HepG2 (cell line): ENCODE measurements around the gene CAPN9. TPM values are rescaled to one million over a fixed set of nuclear protein-coding genes. Genes with fewer than 3 reads are reported as not detected.

Experiments
- AGO1 ChIP-seq: fragments of 200-400 bp; formaldehyde crosslinking; IDR thresholded peaks from 2 replicates; pipeline ENCODE4 v1.6.1; 2017; ENCODE audit warnings: mild to moderate bottlenecking, low read depth, low read length, moderate library complexity; ENCODE audit not compliant: poor library complexity, severe bottlenecking
- ATF1 ChIP-seq: IDR thresholded peaks from 2 replicates; pipeline ENCODE4 v1.6.1; 2016; ENCODE audit warnings: mild to moderate bottlenecking, control low read depth
- CBX5 ChIP-seq: sonication (generic); formaldehyde crosslinking; IDR thresholded peaks from 2 replicates; pipeline ENCODE4 v1.4.0; 2020; ENCODE audit warnings: missing genetic modification reagents, borderline replicate concordance
- FOXK1 ChIP-seq: sonication (generic); formaldehyde crosslinking; IDR thresholded peaks from 2 replicates; pipeline ENCODE4 v1.4.0; 2020; ENCODE audit warnings: low read depth, missing genetic modification reagents, borderline replicate concordance
- KLF16 ChIP-seq, 2 experiments: sonication (generic) in 1 of 2; formaldehyde crosslinking in 1 of 2; IDR thresholded peaks; 2 replicates each; pipeline versions ENCODE4 v1.6.1 to v1.8.0; 2016 to 2023; ENCODE audit warnings: missing genetic modification reagents in 2 of 2, missing compliant biosample characterization in 1 of 2
- MAFG ChIP-seq: sonication (generic); formaldehyde crosslinking; IDR thresholded peaks from 2 replicates; pipeline ENCODE4 v1.5.1; 2020; ENCODE audit warnings: mild to moderate bottlenecking, missing genetic modification reagents
- MZF1 ChIP-seq: sonication (generic); formaldehyde crosslinking; IDR thresholded peaks from 2 replicates; pipeline ENCODE4 v1.8.1; 2023; ENCODE audit warnings: mild to moderate bottlenecking, missing genetic modification reagents, borderline replicate concordance
- NFE2 ChIP-seq: sonication (generic); formaldehyde crosslinking; IDR thresholded peaks from 2 replicates; pipeline ENCODE4 v1.4.0; 2020; ENCODE audit warnings: missing genetic modification reagents
- POGZ ChIP-seq: sonication (generic); formaldehyde crosslinking; IDR thresholded peaks from 2 replicates; pipeline ENCODE4 v1.4.0; 2020; ENCODE audit warnings: mild to moderate bottlenecking, missing genetic modification reagents
- RFX3 ChIP-seq: IDR thresholded peaks from 2 replicates; pipeline ENCODE4 v1.6.1; 2016; ENCODE audit warnings: missing biosample characterization, missing genetic modification reagents
- SETDB1 ChIP-seq: sonication (generic); formaldehyde crosslinking; IDR thresholded peaks from 2 replicates; pipeline ENCODE4 v1.5.1; 2020; ENCODE audit warnings: missing genetic modification reagents, mild to moderate bottlenecking, borderline replicate concordance
- SRSF4 ChIP-seq: fragments of 200-400 bp; formaldehyde crosslinking; IDR thresholded peaks from one replicate; pipeline ENCODE4 v1.6.1; 2018; ENCODE audit warnings: mild to moderate bottlenecking, low read depth, low read length, moderate library complexity; ENCODE audit not compliant: poor library complexity, severe bottlenecking
- TARDBP ChIP-seq: sonication (generic); formaldehyde crosslinking; IDR thresholded peaks from 2 replicates; pipeline ENCODE4 v1.8.0; 2022; ENCODE audit warnings: mild to moderate bottlenecking, missing genetic modification reagents
- ZFP82 ChIP-seq: sonication (generic); formaldehyde crosslinking; IDR thresholded peaks from 2 replicates; pipeline ENCODE4 v1.5.1; 2020; ENCODE audit warnings: mild to moderate bottlenecking, missing genetic modification reagents, borderline replicate concordance
- ZMYM2 ChIP-seq: sonication (generic); formaldehyde crosslinking; IDR thresholded peaks from 2 replicates; pipeline ENCODE4 v1.8.0; 2022; ENCODE audit warnings: mild to moderate bottlenecking, missing genetic modification reagents
- ZNF367 ChIP-seq: sonication (generic); formaldehyde crosslinking; IDR thresholded peaks from 2 replicates; pipeline ENCODE4 v1.4.0; 2020; ENCODE audit warnings: missing genetic modification reagents, borderline replicate concordance
- ZNF441 ChIP-seq: sonication (generic); formaldehyde crosslinking; IDR thresholded peaks from 2 replicates; pipeline ENCODE4 v1.7.0; 2021; ENCODE audit warnings: missing genetic modification reagents, borderline replicate concordance
- ZNF615 ChIP-seq: sonication (generic); formaldehyde crosslinking; IDR thresholded peaks from 2 replicates; pipeline ENCODE4 v1.5.0; 2020; ENCODE audit warnings: mild to moderate bottlenecking, missing genetic modification reagents, borderline replicate concordance
- ZNF652 ChIP-seq: IDR thresholded peaks from 2 replicates; pipeline ENCODE4 v1.6.1; 2016; ENCODE audit warnings: low read depth, borderline replicate concordance
- ZNF776 ChIP-seq: sonication (generic); formaldehyde crosslinking; IDR thresholded peaks from 2 replicates; pipeline ENCODE4 v1.4.0; 2020; ENCODE audit warnings: mild to moderate bottlenecking, missing genetic modification reagents
- ZSCAN21 ChIP-seq: sonication (generic); formaldehyde crosslinking; IDR thresholded peaks from 2 replicates; pipeline ENCODE4 v1.8.0; 2022; ENCODE audit warnings: mild to moderate bottlenecking, missing genetic modification reagents, moderate library complexity, borderline replicate concordance
- ZSCAN22 ChIP-seq: sonication (generic); formaldehyde crosslinking; IDR thresholded peaks from 2 replicates; pipeline ENCODE4 v1.4.0; 2020; ENCODE audit warnings: mild to moderate bottlenecking, missing genetic modification reagents
- ZSCAN31 ChIP-seq: sonication (generic); formaldehyde crosslinking; IDR thresholded peaks from 2 replicates; pipeline ENCODE4 v1.5.0; 2020; ENCODE audit warnings: low read depth, mild to moderate bottlenecking, missing genetic modification reagents
- polyA plus RNA-seq, 8 experiments: library from polyadenylated mRNA; depleted of rRNA in 3 of 8; stranded (reverse) in 7 of 8; unstranded in 1 of 8; fragments of >200 nt; fragmentation: Illumina TruSeq in 4 of 8; extraction: Trizol in 4 of 8; gene quantifications; 2 replicates each; pipeline versions ENCODE4 v1.2.1 to v1.2.3, GENCODE V29; 2011 to 2016; ENCODE audit warnings: low read depth in 4 of 8, missing spikeins in 1 of 8, mixed read lengths in 1 of 8; ENCODE audit not compliant: insufficient read depth in 1 of 8
- total RNA-seq, 5 experiments: library from RNA; depleted of rRNA; stranded (reverse); fragments of >200 nt; fragmentation: Illumina TruSeq; extraction: Trizol; gene quantifications; 2 replicates each; pipeline ENCODE4 v1.2.3, GENCODE V29; 2016; ENCODE audit warnings: low read depth in 1 of 5
- TF ChIP-seq, protein P1 (sequence below): sonication (generic); formaldehyde crosslinking; IDR thresholded peaks from 2 replicates; pipeline ENCODE4 v1.4.0; 2020; ENCODE audit warnings: missing genetic modification reagents
- TF ChIP-seq, protein P2 (sequence below): sonication (generic); formaldehyde crosslinking; IDR thresholded peaks from 2 replicates; pipeline ENCODE4 v1.5.0; 2020; ENCODE audit warnings: mild to moderate bottlenecking, low read depth, missing genetic modification reagents, borderline replicate concordance

CAPN9 gene
- total and polyA plus RNA-seq, 2 of the 13 experiments (the other 11 are each of a cell fraction or from before 2014, with no cell fraction given) = 0.04 to 0.31 TPM

DNA sequence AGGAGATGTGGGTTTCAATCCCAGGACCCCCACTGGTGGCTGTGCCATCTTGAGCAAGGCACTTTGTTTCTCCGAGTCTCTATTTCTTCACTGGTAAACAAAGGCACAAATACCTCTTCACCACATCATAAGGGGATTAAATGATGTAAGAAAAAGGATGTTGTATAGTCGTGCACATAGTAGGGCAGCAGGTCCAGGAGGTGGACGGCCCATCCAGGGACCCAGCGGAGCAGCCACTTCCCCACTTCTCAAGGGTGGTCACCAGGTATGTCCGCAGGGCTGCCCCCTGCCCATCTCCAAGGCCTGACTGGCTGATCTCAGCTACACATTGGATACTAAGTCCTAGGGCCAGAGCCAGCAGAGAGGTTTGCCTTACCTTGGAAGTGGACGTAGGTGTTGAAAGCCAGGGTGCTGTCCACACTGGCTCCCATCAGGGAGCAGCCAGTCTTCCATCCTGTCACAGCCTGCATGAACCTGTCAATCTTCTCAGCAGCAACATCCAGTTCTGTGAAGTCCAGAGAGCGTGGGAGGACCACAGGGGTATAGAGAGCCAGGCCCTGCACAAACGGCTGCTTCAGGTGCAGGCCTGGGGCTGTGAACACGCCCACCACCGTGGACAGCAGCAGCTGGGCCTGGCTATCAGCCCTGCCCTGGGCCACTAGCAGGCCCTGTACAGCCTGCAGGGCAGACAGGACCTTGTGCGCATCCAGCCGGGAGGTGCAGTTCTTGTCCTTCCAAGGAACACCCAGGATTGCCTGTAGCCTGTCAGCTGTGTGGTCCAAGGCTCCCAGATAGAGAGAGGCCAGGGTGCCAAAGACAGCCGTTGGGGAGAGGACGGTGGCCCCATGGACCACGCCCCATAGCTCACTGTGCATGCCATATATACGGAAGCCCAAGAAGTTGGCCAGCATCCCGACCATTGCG, 37.3 kb upstream of the CAPN9 start (continued):
- TF ChIP-seq ZSCAN31 (CRISPR knock-in tag) (0 out of 2 replicates have a peak, but pooled peaks have one; percentile 47), POGZ (CRISPR knock-in tag) (no peak), SETDB1 (CRISPR knock-in tag) (no peak), TARDBP (CRISPR knock-in tag) (0 out of 2 replicates have a peak, but pooled peaks have one; percentile 10), ZMYM2 (CRISPR knock-in tag) (no peak), AGO1 (no peak), ZNF776 (CRISPR knock-in tag) (no peak), ZNF652 (no peak), ZNF441 (CRISPR knock-in tag) (no peak), ZNF367 (CRISPR knock-in tag) (no peak), ZFP82 (CRISPR knock-in tag) (no peak), KLF16 (CRISPR knock-in tag; IDR thresholded peaks at IDR 0.05) (no peak), ZNF615 (CRISPR knock-in tag) (no peak), NFE2 (no peak), RFX3 (CRISPR knock-in tag) (no peak), SRSF4 (no peak), ZSCAN21 (CRISPR knock-in tag) (no peak), CBX5 (no peak), ATF1 (CRISPR knock-in tag) (no peak), MZF1 (CRISPR knock-in tag) (no peak), MAFG (no peak), FOXK1 (CRISPR knock-in tag) (no peak), ZSCAN22 (CRISPR knock-in tag) (no peak)
- TF ChIP-seq, protein P1, sequence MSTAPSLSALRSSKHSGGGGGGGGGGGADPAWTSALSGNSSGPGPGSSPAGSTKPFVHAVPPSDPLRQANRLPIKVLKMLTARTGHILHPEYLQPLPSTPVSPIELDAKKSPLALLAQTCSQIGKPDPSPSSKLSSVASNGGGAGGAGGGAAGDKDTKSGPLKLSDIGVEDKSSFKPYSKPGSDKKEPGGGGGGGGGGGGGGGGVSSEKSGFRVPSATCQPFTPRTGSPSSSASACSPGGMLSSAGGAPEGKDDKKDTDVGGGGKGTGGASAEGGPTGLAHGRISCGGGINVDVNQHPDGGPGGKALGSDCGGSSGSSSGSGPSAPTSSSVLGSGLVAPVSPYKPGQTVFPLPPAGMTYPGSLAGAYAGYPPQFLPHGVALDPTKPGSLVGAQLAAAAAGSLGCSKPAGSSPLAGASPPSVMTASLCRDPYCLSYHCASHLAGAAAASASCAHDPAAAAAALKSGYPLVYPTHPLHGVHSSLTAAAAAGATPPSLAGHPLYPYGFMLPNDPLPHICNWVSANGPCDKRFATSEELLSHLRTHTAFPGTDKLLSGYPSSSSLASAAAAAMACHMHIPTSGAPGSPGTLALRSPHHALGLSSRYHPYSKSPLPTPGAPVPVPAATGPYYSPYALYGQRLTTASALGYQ (CRISPR knock-in tag) = no peak
- TF ChIP-seq, protein P2, sequence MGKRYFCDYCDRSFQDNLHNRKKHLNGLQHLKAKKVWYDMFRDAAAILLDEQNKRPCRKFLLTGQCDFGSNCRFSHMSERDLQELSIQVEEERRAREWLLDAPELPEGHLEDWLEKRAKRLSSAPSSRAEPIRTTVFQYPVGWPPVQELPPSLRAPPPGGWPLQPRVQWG (CRISPR knock-in tag) = no peak
